NCI-H345 (cell line): ENCODE measurements around the gene DUSP18.
"Not testable (repeated sequence)": the region's sequence is repeated elsewhere in the genome, so short reads cannot be mapped to it uniquely, and the experiment has no call there.

Source experiments
- DNase-seq: peaks from one replicate; lab custom pipeline; 2025; lab: John Stamatoyannopoulos, UW

Gene DUSP18

GRCh38 chr22:30679895-30680690 is 12.4 kb upstream of the DUSP18 start:
- DNase-seq, result not testable (repeated sequence)

GRCh38 chr22:30676565-30676964 is 8.9 kb upstream of the DUSP18 start:
- not testable (repeated sequence) for DNase-seq

GRCh38 chr22:30675436-30675835 is 7.8 kb upstream of the DUSP18 start:
- no peak for DNase-seq

- no peak for DNase-seq
Observed at GRCh38 chr22:30674482-30674881, 6.8 kb upstream of the DUSP18 start.

GRCh38 chr22:30673136-30673535 is 5.5 kb upstream of the DUSP18 start:
- DNase-seq, result no peak

- DNase-seq, result no peak
Observed at GRCh38 chr22:30671071-30671470, 3.4 kb upstream of the DUSP18 start.

GRCh38 chr22:30668386-30668710 is 673 bp upstream of the DUSP18 start:
- no peak for DNase-seq

GRCh38 chr22:30667107-30667493 is 575 bp downstream of the DUSP18 start:
- DNase-seq, result no peak

- no peak for DNase-seq
Observed at GRCh38 chr22:30665786-30666185, 1.9 kb downstream of the DUSP18 start.

- DNase-seq, result no peak
Observed at GRCh38 chr22:30665266-30665665, 2.4 kb downstream of the DUSP18 start.

- DNase-seq, result no peak
Observed at GRCh38 chr22:30664798-30665197, 2.9 kb downstream of the DUSP18 start.

GRCh38 chr22:30662040-30662439 is 5.6 kb downstream of the DUSP18 start:
- peak; percentile 91 for DNase-seq

GRCh38 chr22:30655532-30655931 is 12.1 kb downstream of the DUSP18 start:
- no peak for DNase-seq

- DNase-seq, result no peak
Observed at GRCh38 chr22:30654361-30654760, 13.3 kb downstream of the DUSP18 start.

- DNase-seq, result no peak
Observed at GRCh38 chr22:30652852-30653251, 14.8 kb downstream of the DUSP18 start.

- no peak for DNase-seq
Observed at GRCh38 chr22:30650508-30651116, 17.1 kb downstream of the DUSP18 start.

GRCh38 chr22:30649430-30650007 is 18.2 kb downstream of the DUSP18 start:
- no peak for DNase-seq

GRCh38 chr22:30648825-30649224 is 18.9 kb downstream of the DUSP18 start:
- no peak for DNase-seq

- no peak for DNase-seq
Observed at GRCh38 chr22:30647536-30647935, 20.1 kb downstream of the DUSP18 start.

- DNase-seq, result no peak
Observed at GRCh38 chr22:30646518-30647160, 21.0 kb downstream of the DUSP18 start.

- DNase-seq, result no peak
Observed at GRCh38 chr22:30643055-30643875, 24.4 kb downstream of the DUSP18 start.

GRCh38 chr22:30640839-30641430 is 26.7 kb downstream of the DUSP18 start:
- DNase-seq, result no peak
